Stimulated activated CD8-positive, alpha-beta memory T cell treated with anti-CD3 and anti-CD28 coated beads, Interleukin-12 subunit alpha, Interleukin-12 subunit beta, amount 100 ng/mL, for 1 hour (primary cell): ENCODE measurements around the gene PARP3.
A peak's percentile ranks its signal among the peaks of the same experiment; 100 is the strongest.
"Not testable (repeated sequence)": the region's sequence is repeated elsewhere in the genome, so short reads cannot be mapped to it uniquely, and the experiment has no call there.

Experiments used
- DNase-seq: peaks from one replicate; pipeline ENCODE4 v3.0.0-alpha.2; 2020; ENCODE audit warnings: low read depth

Gene PARP3

DNA sequence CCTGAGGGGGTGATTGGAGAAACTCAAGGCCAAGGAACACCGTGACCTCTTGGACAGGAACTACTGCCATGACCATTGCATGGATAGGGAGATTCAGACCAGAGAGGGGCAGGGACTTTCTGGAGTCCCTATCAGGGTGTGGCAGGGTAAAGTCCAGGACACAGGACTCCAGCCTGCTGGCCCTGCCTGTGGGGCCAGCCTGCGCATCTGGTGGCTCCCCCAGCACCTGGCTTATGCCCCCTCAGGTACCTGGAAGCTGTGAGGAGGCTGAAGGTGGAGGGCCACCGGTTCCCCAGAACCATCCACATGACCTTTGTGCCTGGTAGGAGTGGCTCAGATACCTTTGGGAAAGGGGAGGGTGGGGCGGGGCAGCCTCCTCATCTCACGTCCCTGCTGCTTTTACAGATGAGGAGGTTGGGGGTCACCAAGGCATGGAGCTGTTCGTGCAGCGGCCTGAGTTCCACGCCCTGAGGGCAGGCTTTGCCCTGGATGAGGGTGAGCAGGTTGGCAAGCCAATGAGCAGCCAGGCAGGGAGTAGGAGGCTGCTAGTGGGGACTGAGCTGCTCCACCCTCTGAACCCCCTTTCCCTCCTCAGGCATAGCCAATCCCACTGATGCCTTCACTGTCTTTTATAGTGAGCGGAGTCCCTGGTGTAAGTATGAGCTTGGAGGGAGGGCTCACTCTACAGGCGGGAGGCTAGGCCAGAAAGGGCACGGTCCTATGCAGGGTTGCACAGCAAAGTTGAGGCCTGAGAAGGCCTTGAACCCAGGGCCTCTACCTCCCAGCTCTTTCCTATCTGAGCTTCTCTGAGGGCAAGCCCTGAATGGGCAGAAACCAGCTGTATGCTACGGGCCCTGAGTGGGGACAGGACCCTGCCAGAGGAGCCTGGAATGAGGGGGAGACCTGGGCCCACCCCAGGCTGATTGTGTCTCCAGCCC is 44.1 kb downstream of the PARP3 start:
- DNase-seq, result no peak

DNA sequence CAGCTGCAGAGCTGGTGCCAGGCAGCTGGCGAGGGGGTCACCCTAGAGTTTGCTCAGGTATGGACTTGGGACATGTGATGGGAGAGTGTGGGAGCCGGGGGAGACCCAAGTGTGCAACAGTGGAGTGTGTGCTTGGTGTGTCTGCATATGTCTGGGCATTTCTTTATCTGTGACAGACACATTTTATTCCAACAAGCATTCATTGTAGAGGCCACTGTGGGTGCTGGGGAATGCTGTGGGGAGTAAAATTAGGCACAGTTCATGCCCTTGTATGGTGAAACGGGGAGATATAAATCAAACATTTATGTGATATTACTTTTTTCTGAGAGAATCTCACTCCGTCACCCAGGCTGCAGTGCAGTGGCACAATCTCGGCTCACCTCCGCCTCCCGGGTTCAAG is 45.4 kb downstream of the PARP3 start:
- DNase-seq, result no peak

DNA sequence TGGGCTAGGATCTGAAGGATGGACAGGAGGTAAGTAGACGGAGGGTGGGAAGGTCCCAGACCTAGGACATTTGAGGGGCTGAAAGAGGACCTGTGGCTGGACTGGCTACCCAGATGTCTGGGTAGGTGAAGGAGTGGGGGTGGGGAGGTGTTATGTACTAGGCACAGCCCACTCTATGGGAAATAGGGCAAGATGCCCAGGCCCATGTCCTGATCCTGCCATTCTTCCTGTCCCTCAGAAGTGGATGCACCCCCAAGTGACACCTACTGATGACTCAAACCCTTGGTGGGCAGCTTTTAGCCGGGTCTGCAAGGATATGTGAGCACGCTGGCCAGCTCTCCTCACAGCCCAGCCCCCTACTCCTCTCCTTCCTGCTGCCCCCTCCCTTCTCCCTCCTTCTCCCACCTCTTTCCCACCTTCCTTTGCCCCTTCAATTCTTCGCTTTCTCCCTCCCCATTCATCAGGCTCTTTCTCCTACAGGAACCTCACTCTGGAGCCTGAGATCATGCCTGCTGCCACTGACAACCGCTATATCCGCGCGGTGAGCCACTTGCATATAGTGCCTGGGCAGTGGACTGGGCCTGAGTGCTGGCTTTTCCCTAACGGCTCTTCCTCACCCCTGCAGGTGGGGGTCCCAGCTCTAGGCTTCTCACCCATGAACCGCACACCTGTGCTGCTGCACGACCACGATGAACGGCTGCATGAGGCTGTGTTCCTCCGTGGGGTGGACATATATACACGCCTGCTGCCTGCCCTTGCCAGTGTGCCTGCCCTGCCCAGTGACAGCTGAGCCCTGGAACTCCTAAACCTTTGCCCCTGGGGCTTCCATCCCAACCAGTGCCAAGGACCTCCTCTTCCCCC is 46.4 kb downstream of the PARP3 start:
- no peak for DNase-seq

DNA sequence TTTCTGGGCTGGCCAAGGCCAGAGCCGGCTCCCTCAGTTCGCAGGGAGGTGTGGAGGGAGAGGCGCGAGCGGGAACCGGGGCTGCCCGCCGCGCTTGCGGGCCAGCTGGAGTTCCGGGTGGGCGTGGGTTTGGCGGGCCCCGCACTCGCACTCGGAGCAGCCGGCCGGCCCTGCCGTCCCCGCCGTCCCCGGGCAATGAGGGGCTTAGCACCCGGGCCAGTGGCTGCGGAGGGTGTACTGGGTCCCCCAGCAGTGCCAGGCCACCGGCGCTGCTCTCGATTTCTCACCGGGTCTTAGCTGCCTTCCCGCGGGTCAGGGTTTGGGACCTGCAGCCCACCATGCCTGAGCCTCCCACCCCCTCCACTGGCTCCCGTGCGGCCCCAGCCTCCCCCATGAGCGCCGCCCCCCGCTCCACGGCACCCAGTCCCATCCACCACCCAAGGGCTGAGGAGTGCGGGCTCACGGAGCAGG is 48.4 kb downstream of the PARP3 start:
- not testable (repeated sequence) for DNase-seq

DNA sequence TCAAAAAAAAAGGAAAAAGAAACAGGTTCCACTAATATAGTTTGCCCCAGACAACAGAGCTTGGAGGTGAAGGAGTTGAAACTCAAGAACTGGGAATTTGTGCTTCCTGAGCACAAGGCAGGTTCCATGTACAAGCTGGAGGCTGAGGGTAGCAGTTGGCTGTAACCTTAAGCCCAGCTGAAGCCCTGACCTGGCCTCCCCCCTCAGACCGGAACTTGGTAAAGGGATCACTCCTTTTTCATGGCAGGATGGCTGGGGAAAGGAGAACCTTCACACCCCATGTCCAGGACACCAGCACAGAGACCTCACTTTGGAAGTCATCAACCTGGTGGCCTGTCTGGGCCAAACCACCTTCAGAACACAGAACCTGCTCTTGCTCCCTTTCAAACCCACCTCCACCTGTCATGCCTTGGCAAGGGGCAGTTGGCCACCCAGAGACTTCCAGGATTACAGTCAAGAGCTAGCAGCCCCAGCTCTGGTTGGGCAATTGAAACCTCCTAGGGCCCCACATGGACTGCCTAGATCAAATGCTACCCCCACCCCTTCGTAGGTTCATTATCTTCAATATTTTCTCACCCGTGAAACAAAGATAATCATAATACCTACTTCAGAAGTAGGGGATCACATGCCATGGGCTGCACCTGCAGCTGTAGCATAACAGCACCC is 50.0 kb downstream of the PARP3 start:
- no peak for DNase-seq

DNA sequence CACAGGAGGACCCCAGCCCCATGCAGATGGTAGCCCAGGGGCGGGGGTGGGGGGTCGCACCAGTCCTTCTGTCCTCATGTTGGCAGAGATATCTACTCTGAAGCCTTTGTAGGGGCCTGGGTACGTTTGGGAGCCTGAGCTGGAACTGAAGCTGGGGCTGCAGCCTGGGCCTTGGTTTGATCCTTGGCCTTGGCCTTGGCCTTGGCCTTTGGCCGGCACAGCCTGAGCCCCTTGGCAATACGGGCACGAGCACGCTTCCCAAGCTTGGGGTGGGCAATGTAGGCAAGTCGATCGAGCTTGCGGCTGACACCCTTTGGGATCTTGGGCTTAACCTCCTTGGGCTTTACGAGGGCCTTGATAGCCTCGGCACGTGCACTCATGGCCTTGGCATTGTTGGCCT is 51.5 kb downstream of the PARP3 start:
- not testable (repeated sequence) for DNase-seq

DNA sequence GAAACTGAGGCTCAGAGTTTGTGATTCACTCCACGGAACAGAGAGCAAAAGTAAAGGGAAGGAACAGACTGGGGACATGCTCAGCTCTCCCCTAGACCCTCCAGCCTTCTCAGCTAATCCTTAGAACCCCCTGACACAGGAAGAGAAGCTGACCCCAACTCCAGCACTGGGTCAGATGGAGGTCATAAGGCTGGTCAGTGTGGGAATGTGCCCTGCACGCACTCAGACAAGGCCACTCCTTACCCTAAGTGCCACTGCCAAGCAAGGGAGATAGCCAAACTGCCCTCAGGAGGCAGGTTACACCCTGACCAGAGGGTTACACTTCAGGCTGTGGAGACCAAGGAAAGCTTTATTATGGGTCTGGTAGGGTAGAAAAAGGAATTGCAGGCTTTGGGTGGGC is 52.4 kb downstream of the PARP3 start:
- DNase-seq, result no peak

DNA sequence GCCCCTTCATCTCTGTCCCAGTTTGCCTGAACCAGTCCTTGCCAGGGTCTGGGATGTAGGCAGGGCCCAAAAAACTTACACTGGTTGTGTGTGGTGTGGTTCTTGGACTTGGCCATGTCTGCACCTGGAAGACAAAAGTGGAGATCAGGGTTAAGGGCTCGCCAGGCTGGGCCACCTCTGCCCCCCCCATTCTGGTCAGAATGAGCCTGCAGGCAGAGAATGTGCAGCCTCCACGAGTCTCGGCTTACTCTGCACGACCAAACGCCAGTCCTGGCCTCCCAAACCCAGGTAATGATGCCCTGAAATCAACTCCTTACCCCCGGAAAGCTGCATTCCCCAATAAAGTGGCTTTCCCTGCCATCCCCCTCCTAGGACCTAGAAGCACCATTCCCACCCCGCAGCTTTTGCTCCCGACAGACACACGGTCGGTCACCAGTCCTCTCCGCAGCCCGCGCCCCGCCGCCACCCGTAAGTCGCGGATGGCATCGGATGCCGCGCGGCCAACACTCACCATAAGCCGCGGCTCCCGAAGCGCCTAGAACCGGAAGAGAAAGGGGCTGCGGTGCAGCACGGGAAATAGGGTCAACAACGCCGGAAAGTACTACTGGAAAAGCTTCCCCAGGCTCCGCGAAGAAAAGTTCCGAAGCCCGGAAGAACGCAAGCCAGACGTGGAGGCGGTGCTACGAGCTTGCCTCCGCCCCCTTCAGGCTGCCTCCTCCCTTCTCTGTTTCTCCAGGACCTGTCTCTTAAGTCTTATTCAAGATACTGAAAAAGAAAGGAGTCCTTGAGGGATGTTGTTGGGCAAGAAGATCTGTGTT is 53.4 kb downstream of the PARP3 start, which contains the start of gene RPL29:
Gene RPL29 (minus strand): TSS at position 550 of the 818 bp plus-strand sequence. CDS start 434 bp downstream, at position 116.
- DNase-seq, result peak; percentile 85

DNA sequence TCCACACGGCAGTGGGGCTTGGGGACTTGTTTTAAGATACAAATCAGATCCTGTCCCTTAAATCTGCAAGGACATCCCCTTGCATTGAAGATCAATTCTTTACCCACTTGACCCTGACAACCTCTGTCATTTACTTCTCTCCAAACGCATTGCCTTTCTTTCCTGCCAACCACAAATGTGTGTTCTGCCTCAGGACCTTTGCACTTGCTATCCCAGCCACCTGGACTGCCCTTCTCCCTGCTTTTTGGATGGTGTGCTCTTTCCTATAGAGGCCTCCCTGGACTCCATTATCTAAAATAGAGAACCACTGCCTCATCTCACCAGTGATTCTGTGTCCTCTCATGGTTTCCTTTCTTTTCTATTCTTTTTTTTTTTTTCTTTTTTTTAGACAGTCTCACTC is 55.0 kb downstream of the PARP3 start:
- DNase-seq, result no peak

DNA sequence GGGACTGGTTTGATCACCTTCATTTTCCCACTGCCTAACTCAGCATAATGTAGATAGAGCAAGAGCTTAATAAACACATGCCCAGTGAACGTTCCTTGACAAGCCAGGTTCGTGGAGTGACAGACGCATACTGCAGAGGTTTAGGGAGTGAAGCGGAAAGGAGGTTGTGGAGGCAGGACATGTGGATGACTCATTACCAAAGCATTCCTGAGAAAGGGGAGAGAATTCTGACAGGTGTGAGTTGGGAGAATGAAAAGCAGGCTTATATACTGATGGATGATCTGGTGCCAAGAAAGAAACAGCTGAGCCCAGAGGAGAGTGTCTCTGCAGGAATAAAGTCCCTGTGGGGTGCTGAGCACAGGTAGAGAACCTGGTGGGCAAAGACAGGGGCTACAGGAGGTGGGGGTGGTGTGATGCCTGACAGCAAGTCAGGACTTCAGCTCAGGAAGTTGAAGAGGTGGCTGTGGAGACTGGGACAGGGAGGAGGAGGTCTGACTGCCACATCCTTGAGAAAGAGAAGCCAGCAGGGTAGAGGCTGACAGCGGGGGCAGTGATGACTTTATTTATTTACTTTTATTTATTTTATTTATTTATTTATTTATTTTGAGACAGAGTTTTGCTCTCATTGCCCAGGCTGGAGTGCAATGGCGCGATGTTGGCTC is 55.9 kb downstream of the PARP3 start:
- no peak for DNase-seq
